Measurements from ENCODE around the gene ZNF488.

Gene ZNF488

GRCh38 chr10:47344996-47345870 lies 38.9 kb downstream of the ZNF488 start:
- ChIA-PET POLR2A (ENCODE audit: low non-redundant PET) (no interaction called here), CTCF (interaction anchor here (1.4 kb wide), 1 partner anchor 16 kb away, joined by 7 read pairs; no protein-coding TSS in a partner anchor)
- no peak for DNase-seq (ENCODE audit: low spot score)
- TF ChIP-seq CTCF (conservative IDR thresholded peaks at IDR 0.05; ENCODE audit: low read depth): no peak
- H3K27ac ChIP-seq: no peak overlapping the region

GRCh38 chr10:47340608-47341170 lies 43.4 kb downstream of the ZNF488 start:
- TF ChIP-seq CTCF (conservative IDR thresholded peaks at IDR 0.05; ENCODE audit: low read depth): peak; percentile 85
- H3K27ac ChIP-seq: no peak overlapping the region
- ChIA-PET CTCF (interaction anchor here (0.7 to 1.6 kb wide), 5 partner anchors 9 to 36 kb away, joined by 3 to 5 read pairs (median 4); no protein-coding TSS in a partner anchor), POLR2A (ENCODE audit: low non-redundant PET) (no interaction called here)
- DNase-seq (ENCODE audit: low spot score): peak; percentile 71

DNA sequence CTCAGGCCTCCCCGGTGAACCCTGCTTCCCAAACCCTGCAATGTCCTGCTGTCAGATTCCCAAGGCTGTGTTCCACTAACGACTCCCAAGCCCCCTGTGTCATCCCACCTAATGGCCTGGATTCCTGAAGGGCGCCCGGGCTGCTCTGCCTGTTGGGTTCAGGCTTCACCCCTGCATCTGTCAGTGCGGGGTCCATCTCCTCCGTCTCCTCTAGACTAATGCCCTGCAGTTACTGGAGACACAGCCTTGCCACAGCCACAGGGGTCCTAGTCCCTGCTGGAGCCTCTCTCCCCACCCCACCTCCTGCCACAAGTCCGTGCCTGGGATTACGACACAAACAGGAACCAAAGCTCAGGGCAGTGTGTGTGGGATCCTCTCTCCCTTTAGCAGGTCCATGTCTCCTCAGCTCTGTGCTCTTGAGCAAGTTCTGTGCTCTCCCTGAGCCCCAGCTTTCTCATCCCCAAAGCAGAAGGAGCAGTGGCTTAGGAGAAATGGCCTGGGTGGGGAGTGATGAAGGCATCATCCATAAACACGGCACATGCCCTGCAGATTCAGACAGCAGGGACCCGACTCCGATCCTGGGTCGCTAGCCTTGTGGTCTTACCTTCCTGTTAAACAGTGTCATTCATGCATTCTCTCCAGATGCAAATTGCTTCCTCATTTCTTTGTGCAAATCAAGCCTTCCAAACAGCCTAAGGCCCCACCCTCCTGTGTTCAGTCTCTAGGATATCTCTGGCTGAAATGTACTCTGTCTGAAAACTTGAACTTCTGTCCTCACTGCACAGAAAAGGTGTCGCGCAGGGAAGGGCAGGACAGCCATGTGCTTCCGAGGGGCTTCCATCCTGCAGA lies 44.1 kb downstream of the ZNF488 start:
- CTCF ChIA-PET: interaction anchor here (0.7 to 1.6 kb wide), 5 partner anchors 9 to 80 kb away, joined by 3 to 5 read pairs (median 4); no protein-coding TSS in a partner anchor
- POLR2A ChIA-PET (ENCODE audit: low non-redundant PET): no interaction called here
- DNase-seq (ENCODE audit: low spot score): no peak
- no peak overlapping the region for H3K27ac ChIP-seq
- no peak for TF ChIP-seq CTCF (conservative IDR thresholded peaks at IDR 0.05; ENCODE audit: low read depth)

DNA sequence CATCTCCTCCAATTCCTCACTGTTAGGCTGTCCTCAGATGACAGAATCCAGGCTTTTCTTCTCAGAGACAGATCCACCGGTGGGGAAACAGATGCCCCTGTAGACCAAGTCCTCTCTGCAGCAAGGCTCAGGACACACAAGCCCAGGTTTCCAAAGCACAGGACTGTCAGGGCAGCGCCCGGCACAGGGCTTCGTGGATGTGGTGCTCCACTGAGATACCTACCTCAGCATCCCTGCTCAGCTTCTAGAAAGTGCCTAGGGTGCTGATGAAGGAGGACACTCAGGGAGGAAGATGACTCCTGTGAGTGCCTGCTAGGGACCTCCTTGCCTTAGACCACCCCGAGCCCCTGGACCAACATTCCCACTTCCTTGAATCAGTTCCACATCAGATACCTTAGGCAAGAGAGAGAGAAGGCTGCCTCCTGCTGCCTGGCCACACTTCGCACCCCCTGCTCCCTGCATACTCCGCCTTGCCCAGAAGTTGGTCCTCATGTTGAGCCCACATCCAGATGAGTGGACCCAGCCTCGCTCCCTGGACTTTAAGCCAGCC lies 44.8 kb downstream of the ZNF488 start:
- H3K27ac ChIP-seq: no peak overlapping the region
- no peak for DNase-seq (ENCODE audit: low spot score)
- TF ChIP-seq CTCF (conservative IDR thresholded peaks at IDR 0.05; ENCODE audit: low read depth): no peak
- ChIA-PET POLR2A (ENCODE audit: low non-redundant PET) (no interaction called here), CTCF (interaction anchor here (1.6 kb wide), 1 partner anchor 14 kb away, joined by 3 read pairs; no protein-coding TSS in a partner anchor)

- no peak for DNase-seq (ENCODE audit: low spot score)
- no peak for TF ChIP-seq CTCF (conservative IDR thresholded peaks at IDR 0.05; ENCODE audit: low read depth)
- ChIA-PET POLR2A (ENCODE audit: low non-redundant PET) (no interaction called here), CTCF (no interaction called here)
- H3K27ac ChIP-seq: no peak overlapping the region
Measured at GRCh38 chr10:47337310-47337709, 46.8 kb downstream of the ZNF488 start.
